Neural crest cell (in vitro differentiated cells): Measurements from ENCODE around the gene KRAS. TPM values are rescaled to one million over a fixed set of nuclear protein-coding genes. Genes with fewer than 3 reads are reported as not detected.
A peak's percentile ranks its signal among the peaks of the same experiment; 100 is the strongest.

Source experiments
- DNase-seq: peaks from one replicate; pipeline ENCODE4 v3.0.0; 2021; ENCODE audit warnings: low read depth, mixed read lengths, low spot score
- H3K27ac Mint-ChIP-seq: one replicate; pipeline ENCODE4 v1.8.0; 2021; ENCODE audit warnings: mild to moderate bottlenecking, mixed read lengths; ENCODE audit not compliant: unreplicated experiment
- H3K27me3 Mint-ChIP-seq: 2 replicates; pipeline ENCODE4 v1.8.0; 2021; ENCODE audit warnings: low read depth, mild to moderate bottlenecking, mixed read lengths
- H3K36me3 Mint-ChIP-seq: 2 replicates; pipeline ENCODE4 v1.8.0; 2021; ENCODE audit warnings: low read depth, mild to moderate bottlenecking, mixed read lengths
- H3K4me1 Mint-ChIP-seq: 2 replicates; pipeline ENCODE4 v1.8.0; 2021; ENCODE audit warnings: mixed read lengths
- H3K4me3 Mint-ChIP-seq: one replicate; pipeline ENCODE4 v1.8.0; 2021; ENCODE audit warnings: mild to moderate bottlenecking, mixed read lengths
- H3K9me3 Mint-ChIP-seq: 2 replicates; pipeline ENCODE4 v1.8.0; 2021; ENCODE audit warnings: mixed read lengths
- total RNA-seq: library from RNA; stranded (reverse); gene quantifications from 2 replicates; pipeline ENCODE4 v1.2.1, GENCODE V29; 2021
- TF ChIP-seq, protein P1 (sequence below): fragments of 200-600 bp; sonication (generic); conservative IDR thresholded peaks from 2 replicates; pipeline ENCODE4 v1.5.0; 2021; ENCODE audit warnings: antibody characterized with exemption, mild to moderate bottlenecking

The KRAS gene
- total RNA-seq, 1 donor from 2014 or later = 31.2 TPM

DNA sequence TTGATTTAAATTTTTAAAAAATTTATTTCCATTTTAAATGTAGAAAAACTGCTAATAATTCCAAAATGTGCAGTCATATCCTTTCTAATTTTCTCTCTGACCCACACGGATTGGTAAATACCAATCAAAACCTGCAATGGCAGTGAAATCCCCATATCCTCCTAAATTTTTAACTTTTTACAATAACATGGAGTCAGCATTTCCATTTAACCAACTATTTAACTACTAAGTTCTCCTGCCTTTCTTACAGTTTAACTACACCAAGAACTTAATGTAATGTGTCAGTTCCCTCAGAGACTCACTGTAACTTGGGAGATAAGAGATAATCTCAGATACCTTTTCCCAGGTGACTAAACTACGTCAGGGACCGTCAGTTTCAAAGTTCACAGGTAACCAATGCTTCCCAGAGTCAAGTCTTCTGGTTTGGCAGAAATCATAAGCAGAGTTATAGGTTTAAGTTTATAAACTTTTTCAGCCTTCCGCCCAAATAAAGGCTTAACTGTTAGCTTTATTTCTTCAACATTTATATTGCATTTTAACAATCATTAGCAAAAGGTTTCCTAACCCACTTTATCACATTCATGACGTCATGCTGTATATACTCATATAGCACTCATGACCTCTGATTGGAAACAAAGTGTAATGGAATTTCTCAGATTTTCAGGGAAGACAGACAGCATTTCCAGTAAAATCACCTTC lies 7.6 kb downstream of the KRAS start:
- no peak for DNase-seq
- H3K27ac Mint-ChIP-seq = no peak overlapping the region
- H3K9me3 Mint-ChIP-seq = peaks cover 3% of the 10 kb centered on the region
- H3K4me3 Mint-ChIP-seq = no peak overlapping the region
- H3K27me3 Mint-ChIP-seq = no peaks in the 10 kb centered on the region
- TF ChIP-seq, protein P1, sequence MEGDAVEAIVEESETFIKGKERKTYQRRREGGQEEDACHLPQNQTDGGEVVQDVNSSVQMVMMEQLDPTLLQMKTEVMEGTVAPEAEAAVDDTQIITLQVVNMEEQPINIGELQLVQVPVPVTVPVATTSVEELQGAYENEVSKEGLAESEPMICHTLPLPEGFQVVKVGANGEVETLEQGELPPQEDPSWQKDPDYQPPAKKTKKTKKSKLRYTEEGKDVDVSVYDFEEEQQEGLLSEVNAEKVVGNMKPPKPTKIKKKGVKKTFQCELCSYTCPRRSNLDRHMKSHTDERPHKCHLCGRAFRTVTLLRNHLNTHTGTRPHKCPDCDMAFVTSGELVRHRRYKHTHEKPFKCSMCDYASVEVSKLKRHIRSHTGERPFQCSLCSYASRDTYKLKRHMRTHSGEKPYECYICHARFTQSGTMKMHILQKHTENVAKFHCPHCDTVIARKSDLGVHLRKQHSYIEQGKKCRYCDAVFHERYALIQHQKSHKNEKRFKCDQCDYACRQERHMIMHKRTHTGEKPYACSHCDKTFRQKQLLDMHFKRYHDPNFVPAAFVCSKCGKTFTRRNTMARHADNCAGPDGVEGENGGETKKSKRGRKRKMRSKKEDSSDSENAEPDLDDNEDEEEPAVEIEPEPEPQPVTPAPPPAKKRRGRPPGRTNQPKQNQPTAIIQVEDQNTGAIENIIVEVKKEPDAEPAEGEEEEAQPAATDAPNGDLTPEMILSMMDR = no peak
- H3K4me1 Mint-ChIP-seq = peaks cover 11% of the 10 kb centered on the region
- peaks cover 10% of the 10 kb centered on the region for H3K36me3 Mint-ChIP-seq

DNA sequence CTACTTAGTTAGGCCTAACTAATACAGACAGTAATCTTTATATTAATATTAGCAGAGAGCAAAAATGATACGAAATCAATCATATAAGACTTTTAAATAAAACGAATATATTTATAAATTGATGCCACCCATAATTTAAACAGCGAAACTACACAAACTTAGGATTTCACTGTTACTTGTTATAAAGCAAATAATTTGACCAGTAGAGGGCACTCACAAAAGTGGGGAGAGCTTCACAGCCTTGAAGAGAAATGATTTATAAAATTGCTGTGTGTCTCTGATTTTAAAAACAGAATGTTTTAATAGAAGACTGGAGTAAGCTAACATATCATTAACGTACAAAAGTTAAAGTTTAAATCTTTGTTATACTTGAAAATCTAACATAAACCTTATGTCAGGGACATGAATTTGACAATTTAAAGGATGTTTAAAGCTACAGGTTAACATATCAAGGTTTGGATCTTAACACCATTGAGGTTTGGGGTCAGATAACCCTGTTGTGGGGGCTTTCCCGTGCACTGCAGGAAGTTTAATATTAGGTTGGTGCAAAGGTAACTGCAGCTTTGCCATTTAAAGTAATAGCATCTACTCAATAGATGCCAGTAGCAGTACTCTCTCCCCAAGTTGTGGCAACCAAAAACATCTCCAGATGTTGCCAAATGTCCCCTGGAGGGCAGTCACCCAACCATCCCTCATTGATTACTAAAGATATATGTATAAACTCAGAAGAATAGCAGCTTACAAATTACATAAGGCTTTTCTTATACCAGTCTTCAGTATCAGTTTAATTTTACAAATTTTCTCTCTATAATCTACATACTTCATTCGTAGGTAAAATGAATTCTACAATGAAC lies 9.3 kb downstream of the KRAS start:
- no peak overlapping the region for H3K4me3 Mint-ChIP-seq
- H3K36me3 Mint-ChIP-seq = peaks cover 14% of the 10 kb centered on the region
- no peaks in the 10 kb centered on the region for H3K27me3 Mint-ChIP-seq
- no peak overlapping the region for H3K27ac Mint-ChIP-seq
- TF ChIP-seq, protein P1 = peak; percentile 94
- peaks cover 6% of the 10 kb centered on the region for H3K4me1 Mint-ChIP-seq
- H3K9me3 Mint-ChIP-seq = peaks cover 3% of the 10 kb centered on the region
- DNase-seq = no peak

DNA sequence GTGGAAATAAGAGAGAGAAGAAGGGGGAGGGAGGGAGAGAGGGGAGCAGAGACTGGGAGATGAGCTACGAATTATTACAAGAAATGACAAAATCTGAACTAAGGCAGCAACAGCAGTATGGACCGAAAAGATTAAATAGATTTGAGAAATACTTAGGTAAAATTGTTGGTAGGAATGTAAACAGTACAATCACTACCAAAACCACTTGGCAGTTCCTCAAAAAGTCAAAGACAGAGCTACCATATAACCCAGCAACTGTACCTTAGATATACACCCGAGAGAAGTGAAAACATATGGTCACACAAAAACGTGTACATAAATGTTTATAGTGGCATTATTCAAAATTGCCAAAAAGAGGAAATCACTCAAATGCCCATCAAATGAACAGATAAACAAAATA lies 14.1 kb downstream of the KRAS start:
- TF ChIP-seq, protein P1 = no peak
- Mint-ChIP-seq H3K36me3 (peaks cover 13% of the 10 kb centered on the region), H3K27me3 (no peaks in the 10 kb centered on the region), H3K4me3 (no peak overlapping the region), H3K9me3 (no peaks in the 10 kb centered on the region), H3K27ac (no peak overlapping the region), H3K4me1 (no peaks in the 10 kb centered on the region)
- DNase-seq = no peak

DNA sequence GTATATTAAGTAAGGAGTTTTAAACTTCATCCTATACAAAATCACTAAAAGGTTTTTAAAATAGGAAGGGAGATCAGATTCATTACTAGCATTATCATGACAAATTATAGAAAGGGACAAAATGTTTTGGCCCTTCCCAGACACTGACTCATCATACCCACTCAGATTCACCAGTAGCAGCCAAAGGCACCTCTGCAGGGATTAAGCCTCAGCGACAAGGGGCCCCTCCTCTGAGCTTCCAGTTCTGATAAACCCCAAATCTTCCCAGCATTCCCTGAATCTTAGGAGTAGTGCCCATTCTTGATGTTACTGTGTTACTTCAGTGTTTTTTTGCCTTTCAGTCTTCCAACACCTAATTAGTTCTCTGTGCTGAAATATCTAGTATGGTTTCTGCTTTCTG lies 14.5 kb downstream of the KRAS start:
- H3K36me3 Mint-ChIP-seq = peaks cover 13% of the 10 kb centered on the region
- no peak for DNase-seq
- no peaks in the 10 kb centered on the region for H3K4me1 Mint-ChIP-seq
- no peaks in the 10 kb centered on the region for H3K27me3 Mint-ChIP-seq
- H3K4me3 Mint-ChIP-seq = no peak overlapping the region
- no peaks in the 10 kb centered on the region for H3K9me3 Mint-ChIP-seq
- no peak overlapping the region for H3K27ac Mint-ChIP-seq
- TF ChIP-seq, protein P1 = no peak

DNA sequence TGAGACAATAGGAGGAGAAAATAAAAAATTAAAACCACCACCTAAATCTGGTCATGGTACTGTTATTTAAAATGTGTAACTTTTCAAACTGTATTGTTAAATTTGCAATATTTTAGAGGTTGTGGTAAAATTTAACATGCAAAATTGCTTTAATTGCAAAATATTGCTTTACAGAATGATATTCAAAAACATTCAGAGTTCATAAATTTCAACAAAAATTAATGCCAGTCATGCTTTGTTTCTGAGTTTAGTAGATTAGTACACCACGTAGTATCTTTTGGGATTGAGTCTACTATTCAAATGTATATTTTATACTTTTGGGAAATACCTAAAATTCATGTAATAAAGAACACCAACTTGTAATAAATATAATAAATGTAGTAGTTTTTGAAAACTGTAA lies 37.4 kb downstream of the KRAS start:
- no peaks in the 10 kb centered on the region for H3K36me3 Mint-ChIP-seq
- no peaks in the 10 kb centered on the region for H3K9me3 Mint-ChIP-seq
- no peak overlapping the region for H3K27ac Mint-ChIP-seq
- no peaks in the 10 kb centered on the region for H3K27me3 Mint-ChIP-seq
- no peaks in the 10 kb centered on the region for H3K4me1 Mint-ChIP-seq
- no peak overlapping the region for H3K4me3 Mint-ChIP-seq
- DNase-seq = no peak
- TF ChIP-seq, protein P1 = no peak
